NK-92 (cell line): ENCODE data around the gene SGSM1.
"Not testable (repeated sequence)": the region's sequence is repeated elsewhere in the genome, so short reads cannot be mapped to it uniquely, and the experiment has no call there.

Experiments
- DNase-seq: peaks from one replicate; lab custom pipeline; 2025; ENCODE audit not compliant: unreplicated experiment; lab: John Stamatoyannopoulos, UW

The SGSM1 gene

DNA sequence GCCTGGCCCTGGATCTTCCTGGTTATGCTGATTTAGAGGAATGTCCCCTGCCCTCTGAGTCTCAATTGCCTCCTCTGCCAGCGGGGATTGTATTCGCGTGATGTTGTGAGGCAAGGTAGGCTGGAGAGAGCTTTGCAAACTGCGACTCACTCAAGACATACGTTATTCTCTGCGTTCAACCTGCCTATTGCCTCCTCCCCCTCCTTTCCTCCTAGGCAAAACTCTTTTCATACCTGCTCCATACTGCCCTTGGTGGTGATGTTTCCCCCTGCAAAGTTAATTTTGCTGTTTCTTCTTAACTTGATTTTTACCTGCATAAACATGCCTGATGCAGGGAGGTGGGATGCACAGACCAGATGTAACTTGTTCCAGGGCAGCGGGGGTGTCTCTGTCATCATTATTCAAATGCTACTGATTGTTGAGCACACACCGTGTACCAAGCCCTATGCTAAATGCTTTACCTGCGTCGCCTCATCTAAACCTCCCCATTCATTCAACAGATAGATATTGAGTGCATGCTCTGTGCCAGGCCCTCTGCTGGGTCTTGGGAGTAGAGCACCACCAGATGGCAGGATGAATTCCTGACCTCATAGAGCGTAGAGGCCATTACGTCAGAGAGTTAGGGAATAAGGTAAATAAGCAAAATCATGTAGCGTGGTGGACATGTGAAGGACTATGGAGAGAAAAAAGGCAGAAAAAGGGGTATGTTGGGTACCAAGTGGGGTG lies 29.0 kb downstream of the SGSM1 start:
- no peak for DNase-seq

DNA sequence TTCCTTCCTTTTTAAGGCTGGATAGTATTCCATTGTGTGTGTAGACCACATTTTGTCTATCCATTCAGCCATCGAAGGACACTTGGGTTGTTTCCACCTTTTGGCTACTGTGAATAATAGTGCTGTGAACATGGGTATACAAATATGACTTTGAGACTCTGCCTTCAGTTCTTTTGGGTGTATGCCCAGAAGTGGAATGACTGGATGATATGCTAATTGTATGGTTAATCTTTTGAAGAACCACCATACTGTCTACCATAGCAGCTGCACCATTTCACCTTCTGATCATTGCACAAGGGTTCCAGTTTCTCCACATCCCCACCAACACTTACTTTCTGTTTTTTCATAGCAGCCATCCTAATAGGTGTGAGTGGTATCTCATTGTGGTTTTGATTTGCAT lies 30.3 kb downstream of the SGSM1 start:
- no peak for DNase-seq

DNA sequence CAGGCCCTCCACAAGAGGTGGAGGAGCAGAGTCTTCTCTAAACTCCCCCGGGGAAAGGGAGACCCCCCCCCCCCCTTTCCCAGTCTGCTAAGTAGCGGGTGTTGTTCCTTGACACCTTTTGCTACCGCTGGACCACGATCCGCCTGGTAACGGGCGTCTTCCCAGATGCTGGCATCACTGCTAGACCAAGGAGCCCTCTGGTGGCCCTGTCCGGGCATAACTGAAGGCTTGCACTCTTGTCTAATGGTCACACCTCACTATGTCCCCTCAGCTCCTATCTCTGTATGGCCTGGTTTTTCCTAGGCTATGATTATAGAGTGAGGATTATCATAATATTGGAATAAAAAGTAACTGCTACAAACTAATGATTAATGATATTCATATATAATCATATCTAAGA lies 31.5 kb downstream of the SGSM1 start:
- not testable (repeated sequence) for DNase-seq

DNA sequence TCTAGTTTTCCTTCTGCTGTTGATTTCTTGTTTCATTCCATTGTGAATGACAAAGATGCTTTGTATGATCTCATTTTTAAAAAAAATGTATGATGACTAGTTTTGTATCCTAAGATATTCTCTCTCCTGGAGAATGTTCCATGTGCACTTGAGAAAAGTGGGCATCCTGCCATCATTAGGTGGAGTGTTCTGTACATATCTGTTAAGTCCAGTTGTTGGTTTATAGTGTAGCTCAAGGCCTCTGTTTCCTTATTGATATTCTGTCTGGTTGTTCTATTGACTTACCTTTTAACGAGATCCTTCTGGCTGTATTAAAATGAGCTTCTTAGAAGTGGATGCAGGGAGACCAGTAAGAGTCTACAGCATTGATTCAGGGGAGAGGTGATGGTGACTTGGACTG lies 35.2 kb downstream of the SGSM1 start:
- no peak for DNase-seq

DNA sequence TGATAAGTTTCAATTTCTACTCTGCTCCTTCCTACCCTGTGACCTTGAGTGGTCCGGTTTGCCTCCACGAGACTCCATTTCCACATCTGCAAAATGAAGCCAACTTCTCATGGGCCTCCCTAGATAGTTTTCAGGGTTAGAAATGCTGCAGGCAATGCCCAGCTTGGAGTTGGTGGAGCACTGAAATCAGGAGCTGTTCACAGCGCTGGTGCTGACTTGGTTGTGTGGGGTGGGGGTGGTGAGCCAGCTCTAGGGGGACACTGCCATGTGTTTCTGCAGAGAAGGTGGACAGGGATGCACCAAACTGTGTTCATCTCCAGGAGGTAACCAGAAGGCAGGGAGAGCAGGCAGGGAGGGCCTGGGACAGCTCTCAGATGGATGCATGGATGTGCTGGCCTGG lies 37.0 kb downstream of the SGSM1 start:
- no peak for DNase-seq

DNA sequence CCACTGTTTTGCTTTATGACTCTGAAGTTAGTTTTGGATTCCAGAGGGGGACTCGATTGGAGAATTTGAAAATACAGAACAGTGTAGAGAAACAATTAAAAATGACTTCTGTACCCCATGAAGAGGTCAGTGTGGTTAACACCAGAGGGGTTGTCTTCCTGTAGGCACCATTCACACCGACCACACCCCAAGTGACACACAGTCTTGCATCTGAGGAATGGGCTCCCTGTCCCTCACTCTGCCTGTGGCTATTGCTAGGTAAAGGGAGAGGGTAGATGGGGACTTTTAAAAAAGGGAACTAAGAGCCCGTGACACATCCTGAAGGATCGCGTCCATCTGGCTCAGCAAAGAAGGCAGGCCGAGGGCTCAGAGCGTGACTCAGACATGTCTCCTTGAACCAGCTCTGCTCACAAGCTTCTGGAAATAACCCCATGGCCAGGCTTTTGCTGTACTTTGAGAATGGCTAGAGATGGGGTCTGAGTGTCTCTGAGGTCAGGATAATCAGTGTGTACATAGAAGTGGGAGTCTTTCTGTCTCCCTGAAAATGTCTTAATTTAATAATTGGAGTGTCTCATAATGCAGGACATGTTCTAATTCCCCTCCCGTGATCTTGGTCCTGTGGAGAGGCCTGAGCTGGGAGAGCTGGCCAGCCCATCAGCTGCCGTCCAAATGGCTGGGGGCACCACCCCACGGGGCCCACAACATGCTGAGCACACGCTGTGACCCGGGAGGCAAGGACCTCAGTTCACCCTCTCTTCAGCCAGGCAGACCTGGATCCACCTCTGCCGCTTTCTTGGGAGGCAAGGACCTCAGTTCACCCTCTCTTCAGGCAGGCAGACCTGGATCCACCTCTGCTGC lies 39.3 kb downstream of the SGSM1 start:
- no peak for DNase-seq

DNA sequence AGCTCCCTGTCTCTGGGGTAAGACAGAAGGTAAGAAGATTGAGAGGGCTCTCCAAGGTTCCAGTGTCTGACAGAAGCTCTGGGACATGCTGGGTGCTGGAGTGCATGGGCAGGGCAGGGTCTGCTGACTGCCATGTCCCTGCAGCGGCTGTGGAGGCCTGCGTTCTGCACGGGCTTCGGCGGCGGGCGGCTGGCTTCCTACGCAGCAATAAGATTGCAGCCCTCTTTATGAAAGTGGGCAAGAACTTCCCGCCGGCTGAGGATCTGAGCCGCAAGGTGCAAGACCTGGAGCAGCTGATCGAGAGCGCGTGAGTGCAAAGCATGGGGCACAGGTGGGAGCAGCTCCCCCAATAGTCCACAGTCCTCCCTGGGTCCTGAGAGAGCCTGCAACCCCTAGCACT lies 41.5 kb downstream of the SGSM1 start:
- DNase-seq, result no peak

DNA sequence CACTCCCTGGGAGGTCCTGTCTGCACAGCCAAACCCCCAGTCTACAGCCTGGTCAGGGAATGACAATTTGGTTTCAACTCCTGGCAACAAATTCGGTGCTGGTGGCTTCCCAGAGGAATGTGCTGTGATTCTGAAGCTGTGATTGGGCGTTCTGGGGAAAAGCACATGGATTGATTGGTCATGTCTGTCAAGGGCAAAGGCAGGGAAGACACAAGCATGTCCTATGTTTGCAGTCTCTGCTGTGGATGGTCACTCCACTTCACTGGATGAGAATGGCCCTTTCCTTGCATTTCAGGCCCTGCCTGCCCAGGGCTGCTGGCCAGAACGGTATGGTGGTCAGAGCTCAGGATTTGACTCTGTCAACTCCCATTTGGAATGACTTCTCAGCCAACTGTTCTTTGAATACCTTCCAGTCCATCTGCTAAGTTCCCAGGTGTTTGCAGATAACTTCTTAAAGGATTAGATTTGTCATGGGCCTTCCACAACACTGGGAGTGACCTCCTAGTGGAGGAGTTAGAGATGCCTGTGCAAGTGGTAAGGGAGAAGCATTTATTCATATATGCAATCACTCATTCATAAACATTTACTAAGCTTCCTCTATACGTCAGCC lies 42.7 kb downstream of the SGSM1 start:
- no peak for DNase-seq

DNA sequence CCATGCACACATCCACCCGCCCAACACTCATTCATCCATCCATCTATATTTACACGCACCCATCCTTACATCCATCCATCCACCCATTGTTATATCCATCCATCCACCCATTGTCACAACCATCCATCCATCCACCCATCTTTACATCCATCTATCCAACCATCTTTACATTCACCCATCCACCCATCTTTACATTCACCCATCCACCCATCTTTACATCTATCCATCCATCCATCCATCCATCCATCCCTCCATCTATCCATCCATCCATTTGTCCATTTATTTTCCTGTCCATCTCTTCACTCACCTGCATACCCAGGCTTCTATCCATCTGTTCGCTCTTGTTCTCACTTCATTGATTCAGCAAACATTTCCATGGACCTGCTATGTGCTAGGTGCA lies 49.8 kb downstream of the SGSM1 start:
- DNase-seq, result no peak

DNA sequence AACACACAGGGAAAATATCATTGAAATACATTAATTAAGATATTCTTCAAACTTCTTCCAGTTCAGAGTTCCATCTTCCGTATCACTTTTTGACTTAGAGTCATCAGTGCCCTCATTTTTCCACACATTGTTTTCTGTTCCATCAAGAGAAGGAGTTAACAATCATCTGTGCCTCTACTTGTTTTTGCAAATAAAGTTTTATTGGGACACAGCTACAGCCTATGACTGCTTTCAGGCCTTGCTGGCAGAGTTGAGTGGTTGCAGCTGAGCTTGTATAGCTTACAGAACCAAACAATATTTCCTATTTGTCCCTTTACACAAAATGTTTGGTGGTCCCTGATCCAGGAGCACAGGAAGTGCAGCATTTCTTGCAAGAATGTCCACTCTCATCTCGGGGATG lies 51.6 kb downstream of the SGSM1 start:
- DNase-seq, result no peak

DNA sequence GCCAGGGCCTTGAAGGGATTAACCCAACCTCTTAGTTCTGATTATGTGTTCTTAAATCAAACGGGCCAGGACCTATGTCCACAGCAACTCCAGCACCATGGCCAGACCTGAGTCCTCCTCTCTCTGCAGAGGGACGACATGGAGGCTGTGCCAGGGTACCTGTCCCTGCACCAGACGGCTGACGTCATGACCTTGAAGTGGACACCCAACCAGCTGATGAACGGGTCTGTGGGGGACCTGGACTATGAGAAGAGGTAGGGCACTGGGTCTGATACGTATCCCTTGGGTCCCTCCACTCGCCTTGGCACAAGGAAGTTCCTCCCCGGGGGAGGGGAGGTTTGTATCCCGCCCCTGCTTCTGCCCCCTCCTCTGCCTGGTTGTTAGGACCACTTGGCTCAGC lies 53.6 kb downstream of the SGSM1 start:
- DNase-seq, result no peak

DNA sequence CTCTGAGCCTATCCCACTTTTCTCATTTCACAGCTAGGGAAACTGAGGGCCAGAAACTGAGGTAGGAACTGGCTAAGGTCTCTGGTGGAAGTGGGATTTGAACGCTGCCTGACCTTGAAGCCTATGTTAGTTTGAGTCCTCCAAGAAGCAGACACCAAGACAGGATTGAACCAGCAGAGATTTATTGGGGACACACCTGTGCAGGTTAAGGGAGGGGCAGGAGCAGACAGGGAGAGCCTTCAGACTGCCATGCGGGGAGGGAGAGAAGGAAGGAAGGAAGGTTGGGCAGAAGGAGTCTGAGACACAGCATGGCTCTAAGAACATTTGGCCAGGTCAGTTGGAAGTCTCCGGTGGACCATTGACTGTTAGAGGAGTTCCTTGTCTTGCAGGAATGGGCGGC lies 59.5 kb downstream of the SGSM1 start:
- DNase-seq, result no peak

DNA sequence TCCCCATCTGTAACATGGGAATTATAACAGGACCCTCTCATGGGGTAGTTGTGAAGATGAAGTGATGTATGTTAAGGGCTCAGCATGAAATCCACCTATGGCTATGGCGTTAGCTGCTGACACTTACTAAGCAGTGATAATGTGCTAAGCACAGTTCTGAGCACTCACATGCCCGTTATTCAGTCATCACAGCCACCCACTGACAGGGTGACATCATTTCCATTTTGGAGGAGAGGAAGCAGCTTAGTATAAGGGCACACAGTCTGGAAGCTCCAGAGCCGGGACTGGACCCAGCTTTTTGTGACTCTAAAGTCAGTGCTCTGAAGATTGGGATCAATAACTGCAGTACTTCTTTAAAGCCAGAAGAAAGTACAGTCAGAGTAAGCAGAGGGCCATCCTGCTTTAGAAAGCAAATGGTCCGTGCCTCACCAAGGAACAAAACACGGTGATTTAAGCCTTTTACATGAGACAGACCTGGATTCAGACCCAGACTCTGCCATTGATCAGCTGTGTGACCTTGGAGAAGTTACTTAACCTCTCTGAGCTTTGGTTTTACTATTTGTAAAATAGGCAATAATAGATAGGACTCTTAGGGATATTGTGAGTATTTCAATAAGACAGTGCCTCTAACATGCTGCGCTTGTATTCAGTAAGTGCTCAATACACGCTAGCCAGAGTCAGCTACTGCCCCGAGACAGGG lies 61.5 kb downstream of the SGSM1 start:
- DNase-seq, result no peak

DNA sequence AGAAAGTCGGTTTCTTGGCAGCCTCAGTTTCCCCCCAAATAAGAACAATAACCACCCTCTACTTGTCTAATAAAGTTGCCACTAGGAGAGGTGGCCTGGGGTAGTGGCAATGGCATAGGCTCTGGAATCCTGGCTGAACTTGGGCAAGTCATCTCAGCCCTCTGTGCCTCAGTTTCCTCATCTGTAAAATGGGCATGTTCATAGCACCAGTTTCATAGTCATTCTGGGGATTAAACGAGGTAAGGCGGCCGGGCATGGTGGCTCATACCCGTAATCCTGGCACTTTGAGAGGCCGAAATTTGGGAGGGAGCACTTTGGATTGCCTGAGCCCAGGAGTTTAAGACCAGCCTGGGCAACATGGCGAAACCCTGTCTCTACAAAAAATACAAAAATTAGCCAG lies 63.0 kb downstream of the SGSM1 start:
- DNase-seq, result no peak

DNA sequence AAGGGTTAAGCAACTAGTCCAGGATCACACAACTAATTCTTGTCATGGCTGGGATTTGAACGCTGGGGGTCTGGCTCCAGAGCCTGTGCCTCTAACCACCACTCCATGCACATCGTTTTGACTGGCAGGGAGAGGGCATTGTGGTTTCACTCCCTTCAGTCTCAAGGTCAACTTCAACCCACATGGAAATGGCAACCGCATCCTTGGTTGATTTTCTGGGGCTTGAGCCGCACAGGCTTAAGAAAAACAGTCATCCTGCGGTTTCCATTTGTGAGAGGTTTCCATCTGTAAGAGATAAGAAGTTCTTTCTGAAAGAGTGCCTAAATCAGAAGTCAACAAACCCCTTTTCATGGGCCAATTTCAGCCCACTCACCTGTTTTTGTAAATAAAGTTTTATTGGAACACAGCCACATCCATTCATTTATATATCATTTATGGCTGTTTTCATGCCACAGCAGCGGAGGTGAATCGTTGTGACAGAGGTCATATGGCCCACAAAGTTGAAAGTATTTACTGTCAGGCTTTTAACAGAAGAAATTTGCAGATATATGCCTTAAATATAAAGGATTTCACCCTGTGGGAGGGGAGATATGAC lies 65.7 kb downstream of the SGSM1 start:
- DNase-seq, result no peak

DNA sequence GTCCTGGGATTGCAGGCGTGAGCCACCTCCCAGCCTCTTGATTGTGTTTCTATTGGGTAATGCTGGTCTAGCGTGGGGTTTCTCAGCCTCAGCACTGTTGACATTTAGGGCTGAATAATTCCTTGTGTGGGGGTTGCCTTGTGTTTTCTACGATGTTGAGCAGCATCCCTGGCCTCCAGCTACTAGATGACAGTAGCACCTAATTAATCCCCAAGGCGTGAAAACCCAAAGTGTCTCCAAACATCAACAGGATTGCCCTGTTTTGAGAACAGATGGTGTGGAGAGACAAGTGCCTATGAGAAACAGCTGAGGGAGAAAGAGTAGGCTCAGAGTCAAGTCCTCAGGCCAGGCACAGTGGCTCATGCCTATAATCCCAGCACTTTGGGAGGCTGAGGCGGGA lies 67.2 kb downstream of the SGSM1 start:
- DNase-seq, result no peak

DNA sequence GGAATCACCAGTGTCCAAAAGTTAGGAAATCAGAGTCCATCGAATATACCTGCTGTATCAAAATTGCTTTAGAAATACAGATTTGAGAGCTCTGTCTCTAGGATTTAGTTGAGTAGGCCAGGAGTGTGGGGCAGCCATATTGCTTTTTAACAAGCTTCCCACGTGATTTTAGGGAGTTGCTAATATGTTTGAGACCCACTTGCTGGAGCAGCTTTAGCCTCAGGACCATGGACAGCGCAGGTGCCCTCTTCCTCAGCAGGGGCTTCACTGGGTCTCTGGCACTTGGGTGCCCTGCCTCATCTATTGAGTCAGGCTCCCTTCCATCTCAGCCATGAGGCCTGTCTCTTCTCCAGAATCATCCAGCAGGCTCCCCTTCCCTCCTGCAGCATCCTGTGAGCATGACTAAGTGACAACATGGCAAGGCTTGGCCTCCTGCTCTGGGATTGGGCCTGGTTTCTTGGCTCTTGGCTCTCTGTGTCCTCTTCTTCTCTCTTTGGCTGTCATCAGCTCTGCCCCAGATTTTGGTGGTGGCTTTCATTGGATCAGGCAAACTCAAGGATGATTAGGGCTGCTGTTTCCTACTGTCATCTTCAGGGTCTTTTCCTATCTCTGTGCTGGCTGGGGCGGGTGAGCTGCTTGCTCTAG lies 70.0 kb downstream of the SGSM1 start:
- no peak for DNase-seq

DNA sequence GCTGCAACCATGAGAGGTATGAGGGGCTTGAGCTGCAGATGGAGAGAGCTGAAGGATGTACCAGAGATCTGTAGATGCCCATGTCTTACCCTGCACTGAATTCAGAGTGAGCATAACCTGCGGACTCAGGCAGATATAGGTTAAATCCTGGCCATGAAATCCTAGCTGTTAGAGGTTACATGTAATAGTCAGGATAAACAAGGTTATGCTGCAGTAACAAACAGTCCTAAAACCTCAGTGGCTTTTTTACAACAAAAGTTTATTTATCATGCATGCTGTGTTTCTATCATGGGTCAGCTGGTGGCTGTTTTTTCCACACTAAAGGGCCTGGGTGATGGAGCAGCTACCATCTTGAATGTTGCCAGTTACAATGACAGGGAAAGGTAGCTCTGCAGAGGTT lies 70.7 kb downstream of the SGSM1 start:
- DNase-seq, result no peak

DNA sequence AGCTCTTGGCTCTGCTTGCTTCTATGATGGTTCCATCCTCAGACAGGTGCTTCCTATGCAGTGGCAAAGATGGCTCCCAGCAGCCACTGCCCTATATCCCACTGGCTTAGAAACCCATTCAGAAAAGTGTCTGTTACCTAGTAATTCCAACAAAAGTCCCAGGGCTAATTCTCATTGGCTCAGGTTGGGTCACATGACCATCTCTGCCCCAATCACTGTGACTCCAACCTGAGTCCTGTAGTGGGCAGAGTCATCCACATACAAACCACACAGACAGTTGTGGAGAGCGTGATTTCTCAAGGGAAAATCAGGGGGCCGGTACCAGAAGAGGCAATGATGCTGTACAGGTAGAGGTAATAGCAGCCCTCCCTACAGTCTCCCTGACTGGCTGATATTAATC lies 73.0 kb downstream of the SGSM1 start:
- DNase-seq, result no peak

DNA sequence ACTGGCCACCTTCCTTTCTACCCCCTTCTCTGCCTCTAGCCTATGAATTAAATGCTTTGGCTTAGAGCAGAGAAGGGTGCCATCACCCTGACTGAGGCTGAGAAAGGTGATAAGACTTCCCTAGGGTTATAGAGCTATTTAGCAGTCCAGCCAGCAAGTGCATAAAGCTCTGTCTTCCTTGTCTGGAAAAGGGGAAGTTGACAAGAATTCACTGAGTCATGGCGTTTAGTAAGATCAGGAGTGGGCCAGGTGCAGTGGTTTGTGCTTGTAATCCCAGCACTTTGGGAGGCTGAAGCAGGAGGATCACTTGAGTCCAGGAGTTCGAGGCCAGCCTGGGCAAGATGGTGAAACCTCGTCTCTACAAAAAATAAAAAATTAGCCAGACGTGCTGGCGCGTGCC lies 77.4 kb downstream of the SGSM1 start:
- DNase-seq, result no peak

DNA sequence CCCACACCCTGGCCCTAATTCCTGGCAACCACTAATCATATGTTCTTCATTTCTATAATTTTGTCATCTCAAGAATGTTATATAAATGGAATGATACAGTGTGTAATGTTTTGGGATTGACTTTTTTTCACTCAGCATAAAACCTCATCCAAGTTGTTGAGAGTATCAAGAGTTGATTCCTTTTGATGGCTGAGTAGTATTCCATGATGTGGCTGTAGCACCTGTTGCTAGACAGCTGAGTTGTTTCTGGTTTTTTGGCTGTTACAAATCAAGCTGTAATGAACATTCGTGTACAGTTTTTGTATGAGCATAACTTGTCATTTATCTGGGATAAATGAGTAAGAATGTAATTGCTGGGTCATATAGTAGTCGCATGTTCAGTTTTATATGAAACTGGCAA lies 81.2 kb downstream of the SGSM1 start:
- no peak for DNase-seq
